ENCODE measurements around the gene PTPRD.

PTPRD gene

DNA sequence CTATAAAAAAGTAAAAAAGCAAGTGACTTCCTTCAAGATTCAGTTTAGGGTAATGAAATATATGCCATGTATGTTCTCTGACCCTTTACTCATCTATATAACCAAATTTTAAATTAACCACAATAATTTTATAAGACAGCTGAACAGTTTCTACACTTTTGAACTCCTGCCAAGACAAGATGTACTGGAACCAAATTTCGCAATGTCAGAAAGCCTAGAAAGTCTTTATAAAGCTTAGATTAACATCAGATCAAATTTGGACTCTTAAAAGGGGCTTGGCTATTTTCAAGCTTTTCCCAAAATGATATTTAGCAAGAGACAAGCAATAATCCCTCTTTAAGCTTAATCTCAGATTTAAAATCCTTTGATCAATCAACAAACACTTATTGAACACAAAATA, 362.6 kb downstream of the PTPRD start:
- 100% methylated on average over 1 of the region's 1 CpG for WGBS, 2 experiments (ENCODE audit: insufficient coverage in 2 of 2)
- Histone ChIP-seq H3K4me3 (ENCODE audit: extremely low read depth, insufficient read depth, low read length, poor library complexity, severe bottlenecking) (no peak overlapping the region), H3K27ac (ENCODE audit: low read depth, low read length, severe bottlenecking) (no peak overlapping the region)

GRCh38 chr9:10248890-10249289, 363.9 kb downstream of the PTPRD start:
- Histone ChIP-seq H3K9me3 (ENCODE audit: control insufficient read depth, low read length) (no peaks in the 10 kb centered on the region), H3K36me3 (ENCODE audit: control insufficient read depth, insufficient read depth, low read length) (no peaks in the 10 kb centered on the region), H3K27ac (ENCODE audit: low read depth, low read length, severe bottlenecking) (no peak overlapping the region), H3K4me1 (ENCODE audit: control insufficient read depth, insufficient read depth, low read length, poor library complexity, severe bottlenecking) (no peaks in the 10 kb centered on the region), H3K4me3 (ENCODE audit: extremely low read depth, insufficient read depth, low read length, poor library complexity, severe bottlenecking) (no peak overlapping the region)
- WGBS, 2 experiments (ENCODE audit: insufficient coverage in 2 of 2): no CpG with 5 or more reads among the region's 1 CpG

More for the DNA sequence above, 362.6 kb downstream of the PTPRD start:
- no peaks in the 10 kb centered on the region for H3K4me1 ChIP-seq (ENCODE audit: control insufficient read depth, insufficient read depth, low read length, poor library complexity, severe bottlenecking)
- H3K36me3 ChIP-seq (ENCODE audit: control insufficient read depth, insufficient read depth, low read length): no peaks in the 10 kb centered on the region
- no peaks in the 10 kb centered on the region for H3K9me3 ChIP-seq (ENCODE audit: control insufficient read depth, low read length)

DNA sequence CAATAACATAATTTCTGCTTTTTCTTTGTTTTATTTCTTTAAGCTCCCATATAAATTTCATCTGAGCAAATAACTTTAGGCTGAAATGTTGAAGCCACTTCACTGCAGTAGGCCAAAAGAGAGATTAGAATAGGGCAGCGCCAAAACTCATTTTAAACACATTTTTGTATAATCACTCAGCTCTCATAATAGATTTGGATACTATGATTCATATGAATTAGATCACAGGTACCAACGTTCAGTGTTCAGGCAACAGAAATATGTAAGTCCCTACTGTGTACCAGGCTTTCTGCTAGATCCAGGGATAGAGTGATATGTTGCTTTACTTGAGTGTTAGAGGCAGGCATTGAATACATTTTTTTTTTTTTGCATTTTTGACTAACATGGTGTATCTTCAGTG, 370.5 kb downstream of the PTPRD start:
- Histone ChIP-seq H3K9me3 (ENCODE audit: control insufficient read depth, low read length) (no peaks in the 10 kb centered on the region), H3K4me3 (ENCODE audit: extremely low read depth, insufficient read depth, low read length, poor library complexity, severe bottlenecking) (no peak overlapping the region), H3K27ac (ENCODE audit: low read depth, low read length, severe bottlenecking) (no peak overlapping the region), H3K4me1 (ENCODE audit: control insufficient read depth, insufficient read depth, low read length, poor library complexity, severe bottlenecking) (no peaks in the 10 kb centered on the region), H3K36me3 (ENCODE audit: control insufficient read depth, insufficient read depth, low read length) (no peaks in the 10 kb centered on the region)
- no CpG with 5 or more reads among the region's 2 CpGs for WGBS, 2 experiments (ENCODE audit: insufficient coverage in 2 of 2)

- H3K9me3 ChIP-seq (ENCODE audit: control insufficient read depth, low read length): no peaks in the 10 kb centered on the region
- no peak overlapping the region for H3K4me3 ChIP-seq (ENCODE audit: extremely low read depth, insufficient read depth, low read length, poor library complexity, severe bottlenecking)
- H3K36me3 ChIP-seq (ENCODE audit: control insufficient read depth, insufficient read depth, low read length): no peaks in the 10 kb centered on the region
- no peaks in the 10 kb centered on the region for H3K4me1 ChIP-seq (ENCODE audit: control insufficient read depth, insufficient read depth, low read length, poor library complexity, severe bottlenecking)
- H3K27ac ChIP-seq (ENCODE audit: low read depth, low read length, severe bottlenecking): no peak overlapping the region
- WGBS, 2 experiments (ENCODE audit: insufficient coverage in 2 of 2): 71 to 91% methylated on average over 1 of the region's 1 CpG
Observed at GRCh38 chr9:10238087-10238486, 374.7 kb downstream of the PTPRD start.

DNA sequence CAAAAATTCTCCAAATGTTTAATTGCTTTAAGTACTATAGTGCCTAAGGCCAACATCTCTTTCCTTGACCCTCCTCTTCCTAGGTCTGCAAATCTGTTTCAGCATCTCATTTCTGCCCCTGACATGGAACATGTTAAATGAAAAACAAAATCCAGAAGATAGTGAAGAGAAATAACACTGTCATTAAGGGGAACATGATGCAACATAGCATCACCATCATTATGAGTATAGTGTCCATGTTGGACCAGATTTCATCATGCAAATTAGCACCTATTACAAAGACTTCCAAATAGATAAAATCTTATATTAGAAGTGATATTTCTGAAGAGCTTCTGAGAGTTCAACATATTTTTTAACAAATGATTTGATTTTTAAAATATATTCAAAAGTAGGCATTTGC, 375.2 kb downstream of the PTPRD start:
- H3K4me3 ChIP-seq (ENCODE audit: extremely low read depth, insufficient read depth, low read length, poor library complexity, severe bottlenecking): no peak overlapping the region
- H3K36me3 ChIP-seq (ENCODE audit: control insufficient read depth, insufficient read depth, low read length): no peaks in the 10 kb centered on the region
- no peak overlapping the region for H3K27ac ChIP-seq (ENCODE audit: low read depth, low read length, severe bottlenecking)
- H3K9me3 ChIP-seq (ENCODE audit: control insufficient read depth, low read length): no peaks in the 10 kb centered on the region
- H3K4me1 ChIP-seq (ENCODE audit: control insufficient read depth, insufficient read depth, low read length, poor library complexity, severe bottlenecking): no peaks in the 10 kb centered on the region

DNA sequence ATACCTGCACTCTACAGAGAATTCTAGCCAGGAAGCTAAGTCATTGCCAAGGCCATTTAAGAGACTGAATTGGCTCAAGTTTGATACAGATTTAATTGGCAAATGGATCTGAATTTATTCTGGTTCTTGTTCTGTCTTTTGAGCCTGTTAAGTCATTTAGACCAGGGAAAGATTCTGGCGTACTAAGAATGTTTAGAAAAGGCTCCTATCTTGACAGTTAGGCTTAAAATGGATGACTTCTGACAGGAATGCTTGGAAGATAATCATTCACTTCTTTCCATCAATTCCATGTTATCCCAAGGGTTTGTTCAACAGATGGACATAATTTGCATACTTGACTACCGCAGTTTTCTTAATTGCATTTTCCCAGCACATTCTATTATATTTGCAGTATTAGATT, 376.6 kb downstream of the PTPRD start:
- Histone ChIP-seq H3K27ac (ENCODE audit: low read depth, low read length, severe bottlenecking) (no peak overlapping the region), H3K36me3 (ENCODE audit: control insufficient read depth, insufficient read depth, low read length) (no peaks in the 10 kb centered on the region), H3K4me1 (ENCODE audit: control insufficient read depth, insufficient read depth, low read length, poor library complexity, severe bottlenecking) (no peaks in the 10 kb centered on the region), H3K9me3 (ENCODE audit: control insufficient read depth, low read length) (no peaks in the 10 kb centered on the region), H3K4me3 (ENCODE audit: extremely low read depth, insufficient read depth, low read length, poor library complexity, severe bottlenecking) (no peak overlapping the region)
- 100% methylated on average over 1 of the region's 2 CpGs; no CpG with 5 or more reads in 1 of the 2 experiments for WGBS, 2 experiments (ENCODE audit: insufficient coverage in 2 of 2)

DNA sequence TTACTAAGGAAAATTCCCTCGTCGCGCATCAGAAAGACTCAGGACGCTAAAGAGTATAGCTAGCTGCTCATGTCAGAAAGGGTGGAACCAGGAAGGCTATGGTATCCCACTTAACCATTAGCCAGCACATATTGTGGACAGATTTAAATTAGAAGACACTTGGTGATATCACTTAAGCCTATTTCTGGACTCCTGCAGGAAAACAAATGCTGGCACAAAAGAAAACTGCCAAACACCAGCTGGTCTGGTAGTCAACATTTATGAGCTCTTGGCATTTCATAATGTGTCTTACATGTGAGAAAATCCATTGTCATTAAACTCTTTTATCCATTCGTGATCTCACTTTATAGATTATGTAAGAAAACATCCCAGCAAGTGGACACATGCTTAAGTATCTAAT, 377.4 kb downstream of the PTPRD start:
- WGBS, 2 experiments (ENCODE audit: insufficient coverage in 2 of 2): no CpG with 5 or more reads among the region's 5 CpGs
- Histone ChIP-seq H3K4me3 (ENCODE audit: extremely low read depth, insufficient read depth, low read length, poor library complexity, severe bottlenecking) (no peak overlapping the region), H3K9me3 (ENCODE audit: control insufficient read depth, low read length) (no peaks in the 10 kb centered on the region), H3K36me3 (ENCODE audit: control insufficient read depth, insufficient read depth, low read length) (no peaks in the 10 kb centered on the region), H3K4me1 (ENCODE audit: control insufficient read depth, insufficient read depth, low read length, poor library complexity, severe bottlenecking) (no peaks in the 10 kb centered on the region), H3K27ac (ENCODE audit: low read depth, low read length, severe bottlenecking) (no peak overlapping the region)

- Histone ChIP-seq H3K36me3 (ENCODE audit: control insufficient read depth, insufficient read depth, low read length) (no peaks in the 10 kb centered on the region), H3K9me3 (ENCODE audit: control insufficient read depth, low read length) (no peaks in the 10 kb centered on the region), H3K4me1 (ENCODE audit: control insufficient read depth, insufficient read depth, low read length, poor library complexity, severe bottlenecking) (no peaks in the 10 kb centered on the region), H3K27ac (ENCODE audit: low read depth, low read length, severe bottlenecking) (no peak overlapping the region), H3K4me3 (ENCODE audit: extremely low read depth, insufficient read depth, low read length, poor library complexity, severe bottlenecking) (no peak overlapping the region)
- 46% methylated on average over 2 of the region's 3 CpGs; no CpG with 5 or more reads in 1 of the 2 experiments for WGBS, 2 experiments (ENCODE audit: insufficient coverage in 2 of 2)
Observed at GRCh38 chr9:10232352-10232930, 380.4 kb downstream of the PTPRD start.

GRCh38 chr9:10230512-10230911, 382.3 kb downstream of the PTPRD start:
- Histone ChIP-seq H3K36me3 (ENCODE audit: control insufficient read depth, insufficient read depth, low read length) (no peaks in the 10 kb centered on the region), H3K4me1 (ENCODE audit: control insufficient read depth, insufficient read depth, low read length, poor library complexity, severe bottlenecking) (no peaks in the 10 kb centered on the region), H3K9me3 (ENCODE audit: control insufficient read depth, low read length) (no peaks in the 10 kb centered on the region), H3K4me3 (ENCODE audit: extremely low read depth, insufficient read depth, low read length, poor library complexity, severe bottlenecking) (no peak overlapping the region), H3K27ac (ENCODE audit: low read depth, low read length, severe bottlenecking) (no peak overlapping the region)
- WGBS, 2 experiments (ENCODE audit: insufficient coverage in 2 of 2): no CpG with 5 or more reads among the region's 2 CpGs

GRCh38 chr9:10228082-10228481, 384.7 kb downstream of the PTPRD start:
- Histone ChIP-seq H3K27ac (ENCODE audit: low read depth, low read length, severe bottlenecking) (no peak overlapping the region), H3K36me3 (ENCODE audit: control insufficient read depth, insufficient read depth, low read length) (no peaks in the 10 kb centered on the region), H3K4me1 (ENCODE audit: control insufficient read depth, insufficient read depth, low read length, poor library complexity, severe bottlenecking) (no peaks in the 10 kb centered on the region), H3K9me3 (ENCODE audit: control insufficient read depth, low read length) (no peaks in the 10 kb centered on the region), H3K4me3 (ENCODE audit: extremely low read depth, insufficient read depth, low read length, poor library complexity, severe bottlenecking) (no peak overlapping the region)
- WGBS, 2 experiments (ENCODE audit: insufficient coverage in 2 of 2): no CpG with 5 or more reads among the region's 1 CpG

DNA sequence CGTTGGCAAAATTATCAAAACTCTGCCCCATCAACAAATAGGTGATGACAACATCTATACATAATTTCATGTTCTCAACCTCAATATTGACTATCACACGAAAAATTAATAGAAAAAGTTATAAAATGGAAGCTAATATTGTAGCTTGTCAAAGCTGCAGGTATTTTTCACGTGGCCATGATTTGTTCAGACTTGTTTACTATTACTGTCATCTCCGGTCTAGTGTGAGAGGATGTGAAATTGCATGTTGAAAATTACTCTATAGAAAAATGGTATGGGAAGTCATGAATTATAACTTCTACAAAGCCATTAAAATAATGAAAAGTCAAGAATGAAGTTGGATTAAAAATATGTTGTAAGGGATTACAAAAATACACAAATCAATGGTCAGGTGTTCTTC, 385.8 kb downstream of the PTPRD start:
- Histone ChIP-seq H3K4me1 (ENCODE audit: control insufficient read depth, insufficient read depth, low read length, poor library complexity, severe bottlenecking) (no peaks in the 10 kb centered on the region), H3K27ac (ENCODE audit: low read depth, low read length, severe bottlenecking) (no peak overlapping the region), H3K36me3 (ENCODE audit: control insufficient read depth, insufficient read depth, low read length) (no peaks in the 10 kb centered on the region), H3K9me3 (ENCODE audit: control insufficient read depth, low read length) (no peaks in the 10 kb centered on the region), H3K4me3 (ENCODE audit: extremely low read depth, insufficient read depth, low read length, poor library complexity, severe bottlenecking) (no peak overlapping the region)
- 100% methylated on average over 1 of the region's 4 CpGs; no CpG with 5 or more reads in 1 of the 2 experiments for WGBS, 2 experiments (ENCODE audit: insufficient coverage in 2 of 2)

Data from mesodermal cell (in vitro differentiated cells).